Measurements from ENCODE around the gene TSPAN6. TPM values are rescaled to one million over a fixed set of nuclear protein-coding genes. Genes with fewer than 3 reads are reported as not detected.

TSPAN6 gene
- total RNA-seq, 1 donor from 2014 or later, result 71.4 TPM

- no peak for DNase-seq (ENCODE audit: low read depth, low spot score)
- TF ChIP-seq, protein P1, sequence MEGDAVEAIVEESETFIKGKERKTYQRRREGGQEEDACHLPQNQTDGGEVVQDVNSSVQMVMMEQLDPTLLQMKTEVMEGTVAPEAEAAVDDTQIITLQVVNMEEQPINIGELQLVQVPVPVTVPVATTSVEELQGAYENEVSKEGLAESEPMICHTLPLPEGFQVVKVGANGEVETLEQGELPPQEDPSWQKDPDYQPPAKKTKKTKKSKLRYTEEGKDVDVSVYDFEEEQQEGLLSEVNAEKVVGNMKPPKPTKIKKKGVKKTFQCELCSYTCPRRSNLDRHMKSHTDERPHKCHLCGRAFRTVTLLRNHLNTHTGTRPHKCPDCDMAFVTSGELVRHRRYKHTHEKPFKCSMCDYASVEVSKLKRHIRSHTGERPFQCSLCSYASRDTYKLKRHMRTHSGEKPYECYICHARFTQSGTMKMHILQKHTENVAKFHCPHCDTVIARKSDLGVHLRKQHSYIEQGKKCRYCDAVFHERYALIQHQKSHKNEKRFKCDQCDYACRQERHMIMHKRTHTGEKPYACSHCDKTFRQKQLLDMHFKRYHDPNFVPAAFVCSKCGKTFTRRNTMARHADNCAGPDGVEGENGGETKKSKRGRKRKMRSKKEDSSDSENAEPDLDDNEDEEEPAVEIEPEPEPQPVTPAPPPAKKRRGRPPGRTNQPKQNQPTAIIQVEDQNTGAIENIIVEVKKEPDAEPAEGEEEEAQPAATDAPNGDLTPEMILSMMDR (conservative IDR thresholded peaks at IDR 0.05), result no peak
- H3K9me3 Mint-ChIP-seq, result no peaks in the 10 kb centered on the region
- H3K4me1 Mint-ChIP-seq, result no peaks in the 10 kb centered on the region
- H3K4me3 Mint-ChIP-seq, result no peak overlapping the region
- peaks cover 2% of the 10 kb centered on the region for H3K36me3 Mint-ChIP-seq (ENCODE audit: low read depth)
- no peak overlapping the region for H3K27ac Mint-ChIP-seq (ENCODE audit: unreplicated experiment)
- no peaks in the 10 kb centered on the region for H3K27me3 Mint-ChIP-seq (ENCODE audit: low read depth)
Measured at GRCh38 chrX:100680756-100681155, 44.1 kb upstream of the TSPAN6 start.

DNA sequence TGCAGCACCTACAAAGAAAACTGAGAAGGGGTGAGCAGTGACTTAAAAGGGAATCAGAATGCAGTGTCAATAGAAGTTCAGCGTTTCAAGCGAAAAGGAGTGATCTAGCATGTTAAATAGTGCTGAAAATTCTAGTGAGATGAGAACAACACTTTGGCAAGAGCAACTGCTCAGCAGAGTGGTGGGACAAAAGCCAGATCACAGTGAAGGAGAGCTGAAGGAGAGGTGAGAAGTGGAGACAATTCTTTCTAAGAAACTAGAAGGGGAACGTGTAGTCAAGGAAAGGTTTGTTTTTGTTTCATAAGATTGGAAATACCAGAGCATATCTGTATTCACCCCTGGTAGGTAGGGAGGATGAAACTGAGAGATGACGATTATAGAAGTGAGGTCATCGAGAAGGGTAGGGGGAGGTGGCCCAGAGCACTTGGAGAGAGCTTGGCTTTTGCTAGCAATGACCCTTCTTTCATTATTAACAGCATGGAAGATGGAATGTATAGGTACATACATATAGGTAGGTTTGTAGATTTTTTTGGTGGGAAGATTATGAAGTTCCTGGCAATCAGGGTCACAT lies 41.1 kb upstream of the TSPAN6 start:
- Mint-ChIP-seq H3K4me1 (no peaks in the 10 kb centered on the region), H3K9me3 (no peaks in the 10 kb centered on the region), H3K36me3 (ENCODE audit: low read depth) (peaks cover 2% of the 10 kb centered on the region), H3K27ac (ENCODE audit: unreplicated experiment) (no peak overlapping the region), H3K4me3 (no peak overlapping the region), H3K27me3 (ENCODE audit: low read depth) (no peaks in the 10 kb centered on the region)
- TF ChIP-seq, protein P1 (conservative IDR thresholded peaks at IDR 0.05), result no peak
- no peak for DNase-seq (ENCODE audit: low read depth, low spot score)

GRCh38 chrX:100674705-100675104 lies 38.1 kb upstream of the TSPAN6 start:
- Mint-ChIP-seq H3K4me1 (no peaks in the 10 kb centered on the region), H3K27me3 (ENCODE audit: low read depth) (no peaks in the 10 kb centered on the region), H3K4me3 (no peak overlapping the region), H3K36me3 (ENCODE audit: low read depth) (peaks cover 2% of the 10 kb centered on the region), H3K27ac (ENCODE audit: unreplicated experiment) (no peak overlapping the region), H3K9me3 (no peaks in the 10 kb centered on the region)
- DNase-seq (ENCODE audit: low read depth, low spot score), result no peak
- TF ChIP-seq, protein P1 (conservative IDR thresholded peaks at IDR 0.05), result no peak

DNA sequence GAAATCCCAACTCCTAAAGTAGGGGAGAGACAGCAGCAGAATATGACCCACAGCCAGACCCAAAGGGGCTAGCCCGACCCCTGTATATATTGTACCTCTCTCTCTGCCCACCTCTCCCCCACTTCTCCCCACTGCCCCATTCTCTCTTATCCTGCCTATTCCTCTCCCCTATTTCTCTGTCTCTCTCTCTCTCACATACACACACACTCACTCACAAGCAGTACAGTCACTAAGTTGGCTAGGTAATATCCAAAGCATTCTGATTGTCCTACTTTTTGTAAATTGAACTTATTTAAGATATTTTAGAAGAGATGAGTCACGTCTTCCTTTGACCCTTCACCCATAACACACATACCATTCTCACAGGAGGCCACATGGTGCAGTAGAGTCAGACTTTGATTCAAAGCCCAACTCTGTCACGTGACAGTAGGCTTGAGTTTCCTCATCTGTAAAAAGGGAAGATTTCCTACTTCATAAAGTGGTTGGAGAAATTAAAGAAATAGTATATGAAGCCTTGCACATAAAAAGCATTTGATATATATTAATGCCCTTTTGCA lies 36.9 kb upstream of the TSPAN6 start:
- H3K4me1 Mint-ChIP-seq, result no peaks in the 10 kb centered on the region
- TF ChIP-seq, protein P1 (conservative IDR thresholded peaks at IDR 0.05), result no peak
- H3K36me3 Mint-ChIP-seq (ENCODE audit: low read depth), result peaks cover 2% of the 10 kb centered on the region
- H3K27me3 Mint-ChIP-seq (ENCODE audit: low read depth), result no peaks in the 10 kb centered on the region
- no peaks in the 10 kb centered on the region for H3K9me3 Mint-ChIP-seq
- H3K4me3 Mint-ChIP-seq, result no peak overlapping the region
- DNase-seq (ENCODE audit: low read depth, low spot score), result no peak
- H3K27ac Mint-ChIP-seq (ENCODE audit: unreplicated experiment), result no peak overlapping the region

GRCh38 chrX:100672966-100673365 lies 36.4 kb upstream of the TSPAN6 start:
- no peak for DNase-seq (ENCODE audit: low read depth, low spot score)
- peaks cover 2% of the 10 kb centered on the region for H3K36me3 Mint-ChIP-seq (ENCODE audit: low read depth)
- no peaks in the 10 kb centered on the region for H3K4me1 Mint-ChIP-seq
- H3K4me3 Mint-ChIP-seq, result no peak overlapping the region
- TF ChIP-seq, protein P1 (conservative IDR thresholded peaks at IDR 0.05), result no peak
- H3K27me3 Mint-ChIP-seq (ENCODE audit: low read depth), result no peaks in the 10 kb centered on the region
- no peaks in the 10 kb centered on the region for H3K9me3 Mint-ChIP-seq
- no peak overlapping the region for H3K27ac Mint-ChIP-seq (ENCODE audit: unreplicated experiment)
